Measurements from ENCODE around the gene VRK3. TPM values are rescaled to one million over a fixed set of nuclear protein-coding genes. Genes with fewer than 3 reads are reported as not detected.

Gene VRK3
- total RNA-seq, 1 experiment from 2014 or later: 62.5 TPM

- peaks cover 13% of the 10 kb centered on the region for H4K20me1 ChIP-seq (ENCODE audit: insufficient read depth)
- DNase-seq: no peak
- H3K79me2 ChIP-seq (ENCODE audit: low read depth): no peaks in the 10 kb centered on the region
- H3K27ac ChIP-seq: no peak overlapping the region
- peaks cover 24% of the 10 kb centered on the region for H3K4me1 ChIP-seq (replicated peaks; ENCODE audit: insufficient read depth)
- no peaks in the 10 kb centered on the region for H3K9me3 ChIP-seq (ENCODE audit: insufficient read depth, low read depth)
- H3F3A ChIP-seq (ENCODE audit: insufficient read depth, low read depth): peaks cover 11% of the 10 kb centered on the region
- intact Hi-C loops (cut with micrococcal nuclease; ENCODE audit: unreplicated experiment): no loop called here
- ChIA-PET POLR2A (ENCODE audit: unreplicated experiment) (interaction anchor here (0.6 kb wide), 1 partner anchor 10 kb away, joined by 9 read pairs; no protein-coding TSS in a partner anchor), CTCF (no interaction called here)
- H3K9me2 ChIP-seq (ENCODE audit: insufficient read depth): no peaks in the 10 kb centered on the region
- no peak for TF ChIP-seq EZH2 (IDR thresholded peaks at IDR 0.05; ENCODE audit: low read depth)
- no peak for TF ChIP-seq CTCF (conservative IDR thresholded peaks at IDR 0.05)
- no TSS peak for BruUV-seq (replicated peaks)
- peaks cover 28% of the 10 kb centered on the region for H3K36me3 ChIP-seq (ENCODE audit: low read depth)
- H3K4me2 ChIP-seq: no peak overlapping the region
- no peak overlapping the region for H2AFZ ChIP-seq
- no peak overlapping the region for H3K4me3 ChIP-seq
- H3K27me3 ChIP-seq (ENCODE audit: insufficient read depth, low read depth): no peaks in the 10 kb centered on the region
Measured at GRCh38 chr19:50000841-50001557, 24.2 kb downstream of the VRK3 start.

GRCh38 chr19:50000038-50000840 is 24.9 kb downstream of the VRK3 start:
- Histone ChIP-seq H2AFZ (no peak overlapping the region), H3K27me3 (ENCODE audit: insufficient read depth, low read depth) (no peaks in the 10 kb centered on the region), H3F3A (ENCODE audit: insufficient read depth, low read depth) (peaks cover 10% of the 10 kb centered on the region), H4K20me1 (ENCODE audit: insufficient read depth) (peaks cover 10% of the 10 kb centered on the region), H3K36me3 (ENCODE audit: low read depth) (peaks cover 23% of the 10 kb centered on the region), H3K4me3 (no peak overlapping the region), H3K9me2 (ENCODE audit: insufficient read depth) (no peaks in the 10 kb centered on the region), H3K27ac (no peak overlapping the region), H3K9me3 (ENCODE audit: insufficient read depth, low read depth) (no peaks in the 10 kb centered on the region), H3K4me1 (replicated peaks; ENCODE audit: insufficient read depth) (peaks cover 20% of the 10 kb centered on the region), H3K79me2 (ENCODE audit: low read depth) (no peaks in the 10 kb centered on the region), H3K4me2 (no peak overlapping the region)
- no peak for DNase-seq
- CTCF ChIA-PET: no interaction called here
- no peak for TF ChIP-seq EZH2 (IDR thresholded peaks at IDR 0.05; ENCODE audit: low read depth)
- TF ChIP-seq CTCF (conservative IDR thresholded peaks at IDR 0.05): no peak
- no TSS peak for BruUV-seq (replicated peaks)
- POLR2A ChIA-PET (ENCODE audit: unreplicated experiment): no interaction called here
- intact Hi-C loops (cut with micrococcal nuclease; ENCODE audit: unreplicated experiment): no loop called here

- Histone ChIP-seq H3K4me3 (no peak overlapping the region), H3K79me2 (ENCODE audit: low read depth) (no peaks in the 10 kb centered on the region), H2AFZ (no peak overlapping the region), H4K20me1 (ENCODE audit: insufficient read depth) (peaks cover 10% of the 10 kb centered on the region), H3K9me3 (ENCODE audit: insufficient read depth, low read depth) (no peaks in the 10 kb centered on the region), H3K4me2 (no peak overlapping the region), H3K36me3 (ENCODE audit: low read depth) (peaks cover 22% of the 10 kb centered on the region), H3K4me1 (replicated peaks; ENCODE audit: insufficient read depth) (peaks cover 13% of the 10 kb centered on the region), H3K27me3 (ENCODE audit: insufficient read depth, low read depth) (no peaks in the 10 kb centered on the region), H3F3A (ENCODE audit: insufficient read depth, low read depth) (peaks cover 4% of the 10 kb centered on the region), H3K9me2 (ENCODE audit: insufficient read depth) (no peaks in the 10 kb centered on the region), H3K27ac (no peak overlapping the region)
- no peak for DNase-seq
- no TSS peak for BruUV-seq (replicated peaks)
- POLR2A ChIA-PET (ENCODE audit: unreplicated experiment): no interaction called here
- intact Hi-C loops (cut with micrococcal nuclease; ENCODE audit: unreplicated experiment): no loop called here
- CTCF ChIA-PET: no interaction called here
- TF ChIP-seq EZH2 (IDR thresholded peaks at IDR 0.05; ENCODE audit: low read depth) (no peak), CTCF (conservative IDR thresholded peaks at IDR 0.05) (no peak)
Measured at GRCh38 chr19:49999371-50000010, 25.7 kb downstream of the VRK3 start.

Data from PC-9 (cell line).